CD4-positive, alpha-beta T cell treated with Interleukin-17A for 4 hours (primary cell): Measurements from ENCODE around the gene ATF3.
"Not testable (repeated sequence)": the region's sequence is repeated elsewhere in the genome, so short reads cannot be mapped to it uniquely, and the experiment has no call there.

Experiments
- DNase-seq: peaks from one replicate; pipeline ENCODE4 v3.0.0-alpha.2; 2020; ENCODE audit warnings: mixed read lengths

Gene ATF3

GRCh38 chr1:212629450-212630157 lies 21.0 kb downstream of the ATF3 start:
- no peak for DNase-seq

DNA sequence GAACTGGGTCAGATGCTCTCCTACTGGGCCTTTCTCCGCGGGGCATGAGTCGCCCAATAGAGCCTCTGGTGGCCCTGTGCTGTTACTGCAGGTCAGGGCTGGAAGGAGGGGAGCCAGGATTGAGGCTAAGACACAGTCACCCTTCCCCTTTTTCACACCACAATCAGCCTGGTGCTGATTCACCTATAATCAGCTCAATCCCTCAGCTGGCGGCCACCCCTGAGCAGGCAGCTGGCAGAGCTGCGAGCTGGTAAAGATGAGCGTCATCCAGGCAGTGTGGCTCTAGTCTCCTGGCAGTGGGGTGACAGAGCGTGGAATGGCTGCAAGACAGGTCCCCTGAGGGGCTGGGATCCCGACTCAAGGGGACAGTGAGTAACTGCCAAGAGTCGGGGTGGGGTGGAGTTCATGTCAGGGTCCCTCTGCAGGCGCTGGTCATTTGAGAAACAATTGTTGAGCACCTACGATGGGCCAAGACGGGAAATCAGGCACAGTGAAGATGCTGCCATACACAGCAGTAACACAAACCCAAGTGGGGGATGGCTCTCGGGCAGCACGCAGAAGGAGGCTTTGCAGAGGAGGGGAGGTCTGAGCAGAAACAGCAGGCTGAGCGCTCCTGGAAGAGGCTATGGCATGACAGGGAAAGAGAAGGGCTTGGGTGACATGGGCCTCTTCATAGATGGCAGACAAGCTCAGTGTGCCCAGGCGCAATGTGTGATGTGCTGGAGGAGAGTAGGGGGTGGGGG lies 21.8 kb downstream of the ATF3 start:
- peak; percentile 71 for DNase-seq

GRCh38 chr1:212633161-212633560 lies 24.6 kb downstream of the ATF3 start:
- no peak for DNase-seq

GRCh38 chr1:212634252-212634651 lies 25.7 kb downstream of the ATF3 start:
- DNase-seq, result no peak

DNA sequence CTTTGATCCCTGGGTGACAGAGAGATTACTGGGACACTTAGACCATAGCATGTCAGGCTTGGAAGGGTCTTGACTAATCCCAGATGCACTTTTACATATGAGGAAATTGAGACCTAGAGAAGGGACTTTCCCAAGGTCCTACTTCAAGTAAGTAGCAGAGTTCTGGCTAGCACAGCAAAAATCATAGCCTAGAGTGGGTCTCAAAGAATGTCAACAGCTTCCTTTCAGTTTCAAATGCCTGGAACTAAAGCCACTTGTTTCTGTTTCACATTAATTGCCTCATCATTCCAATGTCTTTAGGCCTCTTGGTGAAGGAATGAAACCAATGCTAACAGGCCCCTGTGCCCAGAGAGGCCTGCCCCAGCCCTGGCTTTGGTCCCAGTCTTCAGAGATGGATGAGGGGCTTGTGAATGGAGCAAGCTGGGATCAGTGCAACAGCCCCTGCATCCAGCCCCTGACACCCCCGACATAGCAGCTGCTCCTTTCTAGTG lies 26.6 kb downstream of the ATF3 start:
- DNase-seq, result no peak

- no peak for DNase-seq
These were observed 29.3 kb downstream of the ATF3 start for GRCh38 chr1:212637902-212638301.

DNA sequence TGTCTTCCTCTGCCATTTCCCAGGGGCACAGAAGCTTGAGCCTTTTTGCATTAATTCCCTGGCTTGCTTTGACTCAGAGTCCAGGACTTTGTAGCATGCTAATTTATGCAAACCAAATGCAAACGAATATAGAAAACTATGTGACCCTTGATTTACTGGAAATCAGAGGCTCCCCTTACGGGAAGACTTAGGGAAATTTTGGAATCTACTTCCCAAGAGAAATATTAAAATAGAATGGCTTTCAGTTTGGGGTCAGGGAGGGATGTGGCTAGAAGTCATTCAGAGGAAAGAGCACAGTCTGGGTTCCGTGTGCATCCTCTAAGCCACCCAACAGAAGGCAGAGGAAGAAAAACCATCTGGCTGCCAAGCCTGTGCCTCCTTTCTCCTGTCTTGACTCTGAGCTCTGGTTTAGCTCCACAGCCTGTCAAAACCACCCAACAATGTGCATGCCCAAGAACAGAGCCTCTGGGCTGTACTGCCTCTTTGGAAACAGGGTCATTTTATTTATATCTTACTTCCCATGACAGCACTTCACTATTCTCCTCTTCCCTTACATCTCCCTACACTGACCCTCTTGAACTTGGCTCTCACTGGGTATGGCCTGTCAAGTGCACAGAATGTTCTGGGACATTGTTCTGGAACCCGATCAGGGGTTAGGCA lies 30.1 kb downstream of the ATF3 start:
- no peak for DNase-seq

GRCh38 chr1:212639524-212639923 lies 31.0 kb downstream of the ATF3 start:
- DNase-seq, result not testable (repeated sequence)

DNA sequence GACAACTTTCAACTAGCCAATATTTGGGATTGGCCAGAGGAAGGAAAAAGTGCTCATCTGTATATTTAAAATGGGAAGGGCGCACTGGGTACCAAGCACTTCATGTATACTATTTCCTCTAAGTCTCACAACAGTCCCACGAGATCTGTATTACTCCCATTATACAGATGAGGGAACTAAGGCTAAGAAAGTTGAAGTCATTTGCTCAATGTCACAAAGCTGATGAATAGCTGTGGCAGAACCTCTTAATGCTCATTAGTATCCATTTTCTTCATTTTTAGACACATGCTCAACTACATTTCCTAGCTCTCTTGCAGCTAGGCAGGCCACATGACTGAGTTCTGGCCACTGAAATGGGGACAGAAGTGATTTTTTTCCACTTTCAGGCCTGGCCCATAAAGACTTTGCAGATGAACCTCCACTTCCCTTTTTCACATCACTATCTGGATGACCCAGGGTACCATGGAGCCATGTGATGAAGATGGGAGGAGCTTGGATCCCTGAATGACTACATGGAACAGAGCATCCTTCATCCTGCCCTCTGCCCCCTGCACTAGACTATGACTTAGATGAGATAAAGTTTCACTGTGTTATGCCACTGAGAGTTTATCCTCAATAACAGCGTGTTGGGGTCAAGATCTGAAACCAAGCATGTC lies 31.8 kb downstream of the ATF3 start:
- no peak for DNase-seq

DNA sequence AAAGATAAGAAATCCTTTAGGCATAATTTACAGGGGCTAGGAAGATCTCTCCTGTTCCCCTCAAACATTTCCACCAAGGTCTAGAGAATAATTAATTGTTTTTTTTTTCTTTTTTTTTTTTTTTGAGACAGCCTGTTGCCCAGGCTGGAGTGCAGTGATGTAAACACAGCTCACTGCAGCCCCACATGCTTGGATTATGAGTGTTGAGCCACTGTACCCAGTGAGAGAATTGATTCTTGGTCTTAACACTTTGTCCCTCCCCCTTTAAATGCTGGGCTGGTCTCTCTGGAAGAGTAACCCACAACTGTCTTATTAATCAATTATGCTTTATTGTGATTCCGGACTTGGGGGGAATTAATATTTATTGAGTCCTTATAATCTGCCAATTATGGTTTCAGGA lies 33.4 kb downstream of the ATF3 start:
- DNase-seq, result no peak

DNA sequence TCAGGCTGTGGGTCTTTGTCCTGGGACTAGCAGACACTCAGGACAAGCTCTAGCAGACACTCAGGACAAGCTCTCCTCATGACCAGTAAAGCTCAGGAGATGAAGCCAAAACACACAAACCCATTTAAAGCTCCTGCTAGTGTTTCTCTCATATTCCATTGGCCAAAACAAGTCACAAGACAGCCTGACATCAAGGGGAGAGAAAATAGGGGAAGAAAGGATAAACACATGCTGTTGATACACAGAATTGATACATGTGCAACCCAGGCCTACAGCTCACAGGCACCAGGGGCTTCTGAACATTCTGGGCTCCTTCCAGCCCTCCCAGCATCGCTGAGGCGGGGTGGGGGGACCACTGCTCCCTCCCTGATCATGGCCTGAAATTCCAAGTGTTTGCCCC lies 35.3 kb downstream of the ATF3 start:
- no peak for DNase-seq

- no peak for DNase-seq
These were observed 36.4 kb downstream of the ATF3 start for GRCh38 chr1:212644866-212645545.

DNA sequence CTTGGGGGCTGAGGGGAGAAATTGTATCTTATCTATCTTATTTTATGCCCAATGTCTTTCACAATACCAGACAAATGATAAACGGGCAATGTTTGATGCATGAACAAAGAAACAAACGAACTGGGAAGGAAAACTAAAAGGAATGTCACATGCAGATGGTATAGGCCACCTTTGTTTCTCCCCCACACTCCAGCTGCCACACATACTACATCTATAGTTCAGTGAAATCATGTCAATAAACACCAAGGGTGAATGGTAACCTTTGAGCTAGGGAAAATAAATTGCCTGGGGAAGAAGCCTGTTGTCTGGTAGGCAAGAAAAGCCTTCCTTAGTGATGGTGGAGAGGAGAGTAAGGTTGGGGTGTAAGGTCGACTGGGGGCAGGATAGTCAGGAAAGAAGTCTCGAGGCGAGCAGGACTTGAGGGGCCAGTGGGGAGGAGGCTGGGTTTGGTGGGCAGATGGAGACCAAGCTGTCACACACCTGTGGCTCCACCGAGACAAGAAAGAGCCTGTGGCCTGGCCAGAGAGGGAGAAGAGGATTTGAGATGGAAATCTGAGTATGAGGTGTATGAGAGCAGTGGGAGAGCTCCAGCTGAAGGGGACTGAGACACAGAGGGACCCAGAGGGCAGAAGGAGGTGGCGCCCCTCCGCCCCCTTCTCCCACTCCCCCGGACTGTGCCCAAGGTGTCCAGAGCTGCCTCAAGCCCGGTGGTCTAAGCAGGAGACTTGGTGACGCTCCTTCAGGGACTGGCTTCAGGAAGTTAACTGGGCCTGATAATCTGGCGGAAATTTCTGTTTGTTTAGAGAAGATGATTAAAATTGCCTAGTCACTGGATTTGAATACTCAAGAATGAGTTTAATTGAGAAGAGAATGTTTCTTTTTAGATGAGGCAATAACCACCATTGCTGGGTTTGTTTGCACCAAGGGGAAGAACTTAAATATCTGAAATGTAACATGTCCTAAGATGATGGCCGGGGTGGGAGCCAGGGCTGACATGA lies 37.3 kb downstream of the ATF3 start:
- DNase-seq, result no peak

- DNase-seq, result no peak
These were observed 38.0 kb downstream of the ATF3 start for GRCh38 chr1:212646588-212646987.

GRCh38 chr1:212647004-212647403 lies 38.4 kb downstream of the ATF3 start:
- no peak for DNase-seq

GRCh38 chr1:212648431-212648830 lies 39.9 kb downstream of the ATF3 start:
- DNase-seq, result no peak

DNA sequence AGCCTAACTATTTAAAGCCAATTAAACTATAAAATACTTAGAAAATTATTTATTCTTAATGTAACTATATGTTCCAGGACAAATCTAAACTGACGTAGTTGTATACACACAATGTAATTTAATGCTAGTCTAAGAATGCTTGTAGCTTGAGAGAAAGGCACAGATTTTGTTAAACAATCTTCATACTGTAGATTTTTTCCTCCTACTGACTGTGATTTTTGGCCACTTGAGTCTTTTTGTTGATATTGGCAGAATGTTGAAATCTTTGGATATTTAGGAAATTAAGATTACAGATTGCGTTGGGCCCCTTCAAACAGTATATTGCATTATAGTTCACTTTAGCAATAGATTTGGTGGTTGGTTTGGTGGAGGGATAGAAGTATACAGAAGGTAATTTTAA lies 40.5 kb downstream of the ATF3 start:
- no peak for DNase-seq

GRCh38 chr1:212650228-212650627 lies 41.7 kb downstream of the ATF3 start:
- no peak for DNase-seq

GRCh38 chr1:212651521-212651920 lies 43.0 kb downstream of the ATF3 start:
- no peak for DNase-seq

DNA sequence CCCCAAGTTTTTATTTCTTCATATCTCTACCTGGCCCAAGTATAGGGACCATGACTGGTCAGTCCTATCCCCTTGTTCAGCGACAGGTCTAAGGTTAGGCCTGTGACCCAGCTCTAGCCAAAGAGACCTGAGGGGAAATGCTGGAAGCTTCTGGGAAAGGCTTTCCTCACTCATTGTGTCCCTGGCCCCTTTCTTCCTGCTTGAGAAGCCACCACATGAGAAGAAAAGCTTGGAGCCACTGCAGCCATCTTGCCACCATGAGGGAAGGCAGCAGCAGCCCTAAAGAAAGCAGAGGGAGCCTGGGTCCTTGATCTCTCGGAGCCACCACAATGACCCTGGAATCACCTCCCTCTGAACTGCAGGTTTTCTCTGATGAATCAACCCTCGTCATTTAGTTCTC lies 43.4 kb downstream of the ATF3 start:
- DNase-seq, result no peak

GRCh38 chr1:212652609-212653008 lies 44.0 kb downstream of the ATF3 start:
- no peak for DNase-seq
